ENCODE results near the gene SFN. TPM values are rescaled to one million over a fixed set of nuclear protein-coding genes. Genes with fewer than 3 reads are reported as not detected.

SFN gene
- total RNA-seq, 1 experiment from 2014 or later: 14.3 TPM

DNA sequence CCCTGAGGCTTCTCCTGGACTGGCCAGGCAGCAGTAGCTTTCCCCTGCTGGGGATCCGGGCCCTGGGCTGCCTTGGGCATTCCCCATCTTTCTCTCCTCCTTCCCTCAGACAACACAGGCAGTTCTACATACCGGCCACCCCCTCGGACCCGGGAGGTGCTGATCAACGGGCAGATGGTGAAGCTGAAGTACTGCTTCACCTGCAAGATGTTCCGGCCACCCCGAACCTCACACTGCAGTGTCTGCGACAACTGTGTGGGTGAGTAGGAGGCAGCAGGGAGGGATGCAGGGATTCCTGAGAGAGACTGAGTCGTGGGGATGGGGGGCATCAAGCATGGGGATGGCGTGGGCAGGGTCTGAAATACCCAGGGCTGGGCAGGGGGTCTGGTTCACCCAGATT, 14.4 kb upstream of the SFN start (continued):
- TF ChIP-seq ZNF532 (CRISPR knock-in tag; IDR thresholded peaks at IDR 0.05; ENCODE audit: borderline replicate concordance): no peak
- TF ChIP-seq GABPB1 (CRISPR knock-in tag; IDR thresholded peaks at IDR 0.05): no peak

DNA sequence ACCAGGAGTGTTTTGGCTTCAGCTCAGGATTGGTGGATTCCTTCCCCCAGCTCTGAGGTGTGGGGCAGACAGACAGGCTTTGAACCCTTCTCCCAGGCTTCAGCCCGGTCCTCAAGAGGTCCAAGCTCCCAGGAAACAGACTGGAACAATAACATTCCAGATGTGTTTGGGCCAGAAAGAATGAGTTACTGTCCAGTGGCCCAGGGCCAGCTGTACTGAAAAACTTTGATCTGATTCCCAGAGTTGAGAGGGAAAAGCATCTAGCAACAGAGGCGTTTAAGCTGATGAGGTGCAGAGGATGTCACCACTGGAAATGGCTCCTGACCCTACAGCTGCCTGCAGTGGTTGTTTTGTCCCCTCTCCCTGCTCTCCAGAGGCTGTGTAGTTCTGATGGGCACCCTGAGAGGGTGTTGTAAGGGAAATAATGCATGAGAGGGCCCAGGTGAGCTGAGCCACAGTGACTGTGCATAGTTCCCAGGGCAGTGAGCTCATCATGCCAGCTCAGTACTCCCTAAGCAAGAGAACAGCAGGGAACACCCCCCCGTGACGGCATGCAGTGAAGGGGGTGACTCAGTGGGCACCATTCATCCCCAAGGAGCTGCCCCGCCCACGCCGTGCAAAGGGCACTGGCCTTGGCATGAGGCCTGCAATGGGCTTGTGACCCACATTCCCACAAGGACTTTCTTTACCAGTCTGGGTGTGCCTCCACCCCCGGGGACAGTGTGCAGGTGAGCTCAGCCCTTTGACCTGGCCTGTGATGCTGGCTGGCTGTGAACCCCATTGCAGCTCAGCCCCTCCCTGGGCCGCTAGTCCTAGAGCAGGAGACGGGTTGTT, 13.8 kb upstream of the SFN start:
- Mint-ChIP-seq H3K9me3 (no peaks in the 10 kb centered on the region), H3K4me1 (0 out of 2 replicates have a peak, but pooled peaks cover 4% of the 10 kb centered on the region), H3K27me3 (ENCODE audit: low read depth) (no peaks in the 10 kb centered on the region), H3K27ac (no peak overlapping the region), H3K4me3 (no peak overlapping the region), H3K36me3 (peaks cover 47% of the 10 kb centered on the region)
- ATAC-seq (no peak), DNase-seq (ENCODE audit: low spot score) (no peak)
- TF ChIP-seq ZNF121 (CRISPR knock-in tag; IDR thresholded peaks at IDR 0.05) (no peak), HMGA2 (CRISPR knock-in tag; IDR thresholded peaks at IDR 0.05) (no peak), ZNF396 (CRISPR knock-in tag; IDR thresholded peaks at IDR 0.05; ENCODE audit: borderline replicate concordance) (no peak), FOXP1 (CRISPR knock-in tag; IDR thresholded peaks at IDR 0.05; ENCODE audit: borderline replicate concordance) (no peak), FOXJ3 (CRISPR knock-in tag; IDR thresholded peaks at IDR 0.05; ENCODE audit: borderline replicate concordance) (no peak), TP53 (CRISPR knock-in tag; IDR thresholded peaks at IDR 0.05) (no peak), NR1H2 (CRISPR knock-in tag; IDR thresholded peaks at IDR 0.05) (no peak)
- TF ChIP-seq, protein P1, sequence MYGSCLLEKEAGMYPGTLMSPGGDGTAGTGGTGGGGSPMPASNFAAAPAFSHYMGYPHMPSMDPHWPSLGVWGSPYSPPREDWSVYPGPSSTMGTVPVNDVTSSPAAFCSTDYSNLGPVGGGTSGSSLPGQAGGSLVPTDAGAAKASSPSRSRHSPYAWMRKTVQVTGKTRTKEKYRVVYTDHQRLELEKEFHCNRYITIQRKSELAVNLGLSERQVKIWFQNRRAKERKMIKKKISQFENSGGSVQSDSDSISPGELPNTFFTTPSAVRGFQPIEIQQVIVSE (CRISPR knock-in tag; IDR thresholded peaks at IDR 0.05; ENCODE audit: borderline replicate concordance): no peak
- TF ChIP-seq, protein P2, sequence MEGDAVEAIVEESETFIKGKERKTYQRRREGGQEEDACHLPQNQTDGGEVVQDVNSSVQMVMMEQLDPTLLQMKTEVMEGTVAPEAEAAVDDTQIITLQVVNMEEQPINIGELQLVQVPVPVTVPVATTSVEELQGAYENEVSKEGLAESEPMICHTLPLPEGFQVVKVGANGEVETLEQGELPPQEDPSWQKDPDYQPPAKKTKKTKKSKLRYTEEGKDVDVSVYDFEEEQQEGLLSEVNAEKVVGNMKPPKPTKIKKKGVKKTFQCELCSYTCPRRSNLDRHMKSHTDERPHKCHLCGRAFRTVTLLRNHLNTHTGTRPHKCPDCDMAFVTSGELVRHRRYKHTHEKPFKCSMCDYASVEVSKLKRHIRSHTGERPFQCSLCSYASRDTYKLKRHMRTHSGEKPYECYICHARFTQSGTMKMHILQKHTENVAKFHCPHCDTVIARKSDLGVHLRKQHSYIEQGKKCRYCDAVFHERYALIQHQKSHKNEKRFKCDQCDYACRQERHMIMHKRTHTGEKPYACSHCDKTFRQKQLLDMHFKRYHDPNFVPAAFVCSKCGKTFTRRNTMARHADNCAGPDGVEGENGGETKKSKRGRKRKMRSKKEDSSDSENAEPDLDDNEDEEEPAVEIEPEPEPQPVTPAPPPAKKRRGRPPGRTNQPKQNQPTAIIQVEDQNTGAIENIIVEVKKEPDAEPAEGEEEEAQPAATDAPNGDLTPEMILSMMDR (IDR thresholded peaks at IDR 0.05): no peak
- TF ChIP-seq, protein P3, sequence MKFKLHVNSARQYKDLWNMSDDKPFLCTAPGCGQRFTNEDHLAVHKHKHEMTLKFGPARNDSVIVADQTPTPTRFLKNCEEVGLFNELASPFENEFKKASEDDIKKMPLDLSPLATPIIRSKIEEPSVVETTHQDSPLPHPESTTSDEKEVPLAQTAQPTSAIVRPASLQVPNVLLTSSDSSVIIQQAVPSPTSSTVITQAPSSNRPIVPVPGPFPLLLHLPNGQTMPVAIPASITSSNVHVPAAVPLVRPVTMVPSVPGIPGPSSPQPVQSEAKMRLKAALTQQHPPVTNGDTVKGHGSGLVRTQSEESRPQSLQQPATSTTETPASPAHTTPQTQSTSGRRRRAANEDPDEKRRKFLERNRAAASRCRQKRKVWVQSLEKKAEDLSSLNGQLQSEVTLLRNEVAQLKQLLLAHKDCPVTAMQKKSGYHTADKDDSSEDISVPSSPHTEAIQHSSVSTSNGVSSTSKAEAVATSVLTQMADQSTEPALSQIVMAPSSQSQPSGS (CRISPR knock-in tag; IDR thresholded peaks at IDR 0.05; ENCODE audit: borderline replicate concordance, low read depth): no peak
- CTCF ChIA-PET: interaction anchor here (1.0 to 1.5 kb wide), 4 partner anchors 9 to 30 kb away, joined by 3 to 4 read pairs (median 3); no protein-coding TSS in a partner anchor
- POLR2A ChIA-PET: no interaction called here

DNA sequence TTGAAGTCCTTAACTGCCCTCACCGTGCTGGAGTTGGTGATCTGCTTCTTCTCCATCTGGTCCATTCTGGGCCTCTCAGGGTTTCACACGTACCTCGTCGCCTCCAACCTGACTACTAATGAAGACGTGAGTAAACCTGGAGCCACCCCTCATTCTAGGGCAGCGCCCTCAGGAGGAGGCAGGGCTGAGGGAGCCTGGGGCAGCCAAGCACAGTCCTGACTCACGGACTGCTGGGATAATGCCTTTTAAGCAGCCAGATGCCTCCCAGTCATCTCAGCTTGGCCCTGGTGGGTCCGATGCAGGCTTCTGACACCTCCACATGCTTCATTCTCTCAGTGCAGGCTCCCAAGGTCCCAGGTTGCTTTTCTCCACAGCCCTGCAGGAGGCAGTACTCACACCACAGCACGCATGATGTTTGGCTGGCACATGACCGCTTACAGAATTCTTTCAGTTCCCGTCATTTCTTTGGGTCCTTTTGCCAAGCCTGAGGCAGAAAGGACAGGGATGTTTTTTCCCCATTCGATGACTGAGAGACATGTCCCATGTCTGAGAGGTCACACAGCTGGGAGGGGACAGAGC, 11.8 kb upstream of the SFN start:
- Mint-ChIP-seq H3K9me3 (no peaks in the 10 kb centered on the region), H3K27me3 (ENCODE audit: low read depth) (no peaks in the 10 kb centered on the region), H3K4me1 (0 out of 2 replicates have a peak, but pooled peaks cover 4% of the 10 kb centered on the region), H3K36me3 (peaks cover 47% of the 10 kb centered on the region), H3K4me3 (no peak overlapping the region), H3K27ac (no peak overlapping the region; the same call in 1 of the 2 replicates)
- ChIA-PET CTCF (interaction anchor here (1.3 kb wide), 1 partner anchor 267 kb away, joined by 3 read pairs; no protein-coding TSS in a partner anchor), POLR2A (no interaction called here)
- DNase-seq (ENCODE audit: low spot score): no peak
- no peak; the same call in 1 of the 2 replicates for ATAC-seq
- TF ChIP-seq RORB (CRISPR knock-in tag; IDR thresholded peaks at IDR 0.05) (no peak), ZNF532 (CRISPR knock-in tag; IDR thresholded peaks at IDR 0.05; ENCODE audit: borderline replicate concordance) (no peak), ZNF671 (CRISPR knock-in tag; IDR thresholded peaks at IDR 0.05) (no peak), ETV6 (CRISPR knock-in tag; IDR thresholded peaks at IDR 0.05) (no peak)
- TF ChIP-seq, protein P2 (IDR thresholded peaks at IDR 0.05): no peak

All from WTC11 (cell line).